HG03520 (cell line): Measurements from ENCODE around the gene HOXA13.

Source experiments
- ATAC-seq: cut with Tn5 transposase; IDR thresholded peaks from one replicate; pipeline ENCODE4 v1.9.1; 2021; ENCODE audit warnings: mild to moderate bottlenecking, moderate library complexity; ENCODE audit not compliant: unreplicated experiment

The HOXA13 gene

DNA sequence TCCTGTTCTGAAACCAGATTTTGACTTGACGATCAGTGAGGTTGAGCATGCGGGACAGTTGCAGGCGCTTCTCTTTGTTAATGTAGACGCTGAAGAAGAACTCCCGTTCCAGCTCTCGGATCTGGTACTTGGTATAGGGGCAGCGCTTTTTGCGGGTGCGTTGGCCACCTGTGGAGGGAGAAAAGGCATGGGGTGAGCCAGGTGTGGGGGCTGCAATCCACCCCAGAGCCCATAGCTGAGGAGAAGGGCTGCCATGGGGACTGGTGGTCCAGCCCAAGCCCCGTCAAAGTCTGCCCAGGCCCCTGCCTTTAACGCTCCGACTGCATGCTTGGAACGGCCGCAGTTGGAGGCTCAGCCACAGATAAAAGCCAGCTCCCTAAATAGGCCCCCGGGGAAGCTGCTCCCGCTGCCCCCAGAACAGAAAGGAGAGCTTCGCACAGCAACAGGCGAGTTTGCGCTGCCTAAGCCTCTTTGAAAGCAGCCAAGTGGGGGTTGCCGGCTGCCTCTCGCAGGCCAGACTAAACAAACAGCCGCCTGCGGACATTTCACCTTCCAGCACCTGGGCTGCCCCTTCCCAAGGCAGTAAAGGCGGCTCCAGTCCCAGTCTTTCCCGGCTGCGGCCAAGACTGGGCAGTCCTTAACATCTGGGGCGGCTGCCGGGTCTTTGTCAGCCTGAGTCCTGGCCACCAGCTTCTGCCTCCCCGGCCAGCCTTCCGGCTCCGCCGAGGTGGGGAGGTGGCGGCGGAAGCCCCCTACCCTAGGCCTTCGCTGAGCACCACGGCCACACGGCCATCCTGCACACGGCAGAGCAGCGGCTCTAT is 16.8 kb downstream of the HOXA13 start:
- no peak for ATAC-seq

DNA sequence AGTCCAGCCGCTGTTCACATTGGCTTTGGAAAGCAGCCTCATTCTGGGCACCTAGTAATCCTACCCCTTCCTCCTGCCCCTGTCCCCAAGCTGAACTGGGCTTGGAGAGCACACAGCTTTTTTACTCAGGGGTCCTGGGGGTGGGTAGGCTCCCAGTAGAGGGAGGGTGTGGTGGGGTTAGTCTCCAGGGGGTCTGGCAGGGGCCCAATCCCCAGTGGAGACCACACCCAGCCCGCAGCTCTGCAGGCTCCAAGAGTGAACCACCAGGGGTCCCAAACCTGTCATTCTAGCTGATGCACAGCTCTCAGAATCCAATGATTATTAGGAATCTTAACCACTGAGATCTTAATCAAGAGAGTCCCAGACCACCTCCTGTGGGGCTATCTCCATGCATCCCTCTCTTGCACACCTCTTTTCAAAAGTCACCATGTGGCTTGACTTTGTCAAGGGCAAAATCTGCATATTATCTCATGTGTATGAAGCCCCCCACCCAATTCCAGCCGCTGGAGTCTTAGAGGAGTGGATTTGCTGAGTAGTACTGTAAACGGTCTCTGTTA is 17.5 kb downstream of the HOXA13 start:
- ATAC-seq, result no peak

DNA sequence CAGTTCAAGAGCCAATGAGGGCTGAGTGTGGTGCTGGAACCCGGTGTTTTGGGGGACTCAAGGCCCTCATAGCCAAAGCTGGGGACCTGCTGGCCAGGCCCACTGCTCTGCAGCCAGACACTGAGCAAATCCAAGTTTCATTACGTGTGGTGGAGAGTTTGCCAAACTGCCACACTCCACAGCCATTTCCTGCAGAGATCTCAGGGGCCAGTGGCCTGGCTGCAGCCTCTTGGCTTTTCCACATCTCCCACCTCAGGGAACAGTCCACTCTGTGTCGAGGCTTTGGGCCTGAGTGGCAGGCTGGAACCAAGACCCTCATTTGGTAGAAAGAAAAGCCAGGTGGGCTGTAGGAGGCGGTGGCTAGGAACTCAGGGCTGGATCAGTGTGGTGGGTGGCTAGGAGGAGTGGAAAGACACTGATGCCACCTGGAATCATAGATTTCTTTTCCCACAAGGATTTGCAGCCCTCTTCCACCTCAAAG is 18.1 kb downstream of the HOXA13 start:
- no peak for ATAC-seq

DNA sequence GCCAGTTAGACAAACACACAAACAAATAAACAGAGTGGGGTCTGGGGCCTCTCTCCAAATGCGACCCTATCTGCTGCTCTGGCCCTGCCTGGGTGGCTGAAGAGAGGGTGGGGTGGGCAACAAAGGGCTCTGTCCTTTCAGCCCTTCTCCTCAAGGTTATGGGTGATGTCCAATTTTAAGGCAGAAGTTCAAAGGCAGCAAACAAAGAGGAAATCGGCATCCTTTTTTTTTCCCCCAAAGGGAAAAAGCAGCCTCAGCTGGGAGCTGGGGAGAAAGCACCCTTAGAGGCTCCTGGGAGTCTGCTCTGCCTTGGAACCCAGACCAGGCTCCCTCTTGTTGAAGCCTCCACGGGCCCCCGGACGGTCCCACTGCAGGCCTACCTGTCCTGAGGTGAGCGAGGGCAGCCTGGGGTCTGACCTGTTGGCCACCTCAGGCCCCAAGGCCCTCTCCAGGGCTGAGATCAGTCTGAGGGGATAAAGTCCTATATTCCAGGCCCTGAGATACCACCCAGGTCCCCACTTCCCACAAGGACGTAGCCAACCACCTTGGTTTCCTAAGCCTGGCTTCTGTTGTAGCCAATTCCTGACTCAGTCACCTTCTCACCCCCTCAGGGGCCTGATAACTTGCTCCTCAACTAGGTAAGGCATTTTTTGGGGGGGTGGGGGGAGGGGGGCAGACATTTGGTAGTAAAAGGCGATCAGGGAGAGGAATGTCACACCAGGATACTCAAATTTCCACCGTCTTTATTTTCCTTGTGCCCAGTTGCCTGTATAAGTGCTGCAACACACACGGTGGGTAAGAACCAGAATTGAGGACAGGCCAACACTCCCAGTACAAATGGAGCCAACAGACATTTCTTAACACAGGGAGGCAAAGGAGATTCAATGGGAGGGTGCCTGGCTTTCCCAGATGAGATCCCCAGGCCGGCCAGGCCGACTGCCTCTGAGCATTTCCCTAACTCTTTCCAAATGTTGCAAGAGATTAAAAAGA is 19.2 kb downstream of the HOXA13 start:
- no peak for ATAC-seq

DNA sequence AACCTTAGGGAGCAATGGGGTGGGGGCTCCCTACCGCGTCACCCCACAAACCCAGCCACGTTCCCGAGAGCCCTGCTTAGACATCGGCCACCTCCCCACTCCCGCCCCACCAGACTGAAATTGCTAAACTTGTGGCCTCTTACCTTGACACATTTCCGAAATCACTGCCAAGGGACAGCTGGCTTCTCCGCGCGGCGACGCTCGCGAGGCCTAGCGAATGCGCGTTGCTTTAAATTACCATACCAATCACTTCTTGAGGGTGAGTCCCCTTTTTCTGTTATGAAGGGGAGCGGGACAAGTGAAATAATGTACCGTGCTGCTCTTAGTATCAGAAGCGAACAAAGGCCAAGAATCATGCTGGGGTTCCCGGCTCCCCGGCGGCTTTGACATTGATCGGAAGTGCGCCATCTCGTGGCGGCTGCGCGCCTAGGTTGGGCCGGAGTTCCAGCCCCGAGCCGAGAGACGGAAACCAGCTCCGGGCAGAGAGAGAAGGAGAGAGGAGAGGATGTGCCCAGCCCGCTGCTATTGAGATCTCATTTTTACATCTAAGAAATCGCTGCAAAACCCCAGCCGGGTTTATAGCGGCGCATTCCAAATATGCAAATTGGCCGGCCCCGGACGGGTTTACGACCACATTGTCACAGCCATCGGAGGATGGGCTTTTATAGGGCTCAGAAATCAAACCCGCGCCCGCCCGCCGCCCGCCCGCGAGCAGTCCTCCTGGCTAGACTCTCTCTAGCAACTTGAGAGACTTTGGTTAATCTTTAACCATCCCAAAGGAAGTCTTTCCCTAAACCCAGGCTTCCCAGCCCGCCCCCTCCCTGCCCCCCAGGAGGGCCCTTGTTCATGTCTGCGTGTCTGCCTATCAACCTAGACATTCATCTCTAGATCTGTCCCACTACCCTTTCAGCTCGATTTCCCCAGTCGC is 20.1 kb downstream of the HOXA13 start:
- ATAC-seq, result no peak

DNA sequence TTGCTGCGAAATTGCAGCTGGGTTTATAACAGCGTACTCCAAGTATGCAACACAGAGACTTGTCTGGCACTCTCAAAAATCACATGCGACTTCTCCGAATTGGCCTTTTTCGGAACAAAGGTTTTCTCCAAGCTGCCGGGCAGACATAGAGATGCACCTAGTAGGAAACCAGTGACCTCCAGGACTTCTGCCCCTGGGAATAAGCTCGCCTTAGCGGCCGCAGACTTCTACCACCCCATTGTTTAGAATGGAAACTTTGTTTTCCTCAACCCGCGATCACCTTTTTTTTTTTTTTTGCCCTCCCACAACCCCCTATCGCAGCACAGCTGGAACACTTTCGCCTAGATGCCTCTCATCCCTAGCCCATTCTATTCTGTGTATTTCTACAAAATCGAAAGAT is 20.9 kb downstream of the HOXA13 start:
- ATAC-seq, result no peak

DNA sequence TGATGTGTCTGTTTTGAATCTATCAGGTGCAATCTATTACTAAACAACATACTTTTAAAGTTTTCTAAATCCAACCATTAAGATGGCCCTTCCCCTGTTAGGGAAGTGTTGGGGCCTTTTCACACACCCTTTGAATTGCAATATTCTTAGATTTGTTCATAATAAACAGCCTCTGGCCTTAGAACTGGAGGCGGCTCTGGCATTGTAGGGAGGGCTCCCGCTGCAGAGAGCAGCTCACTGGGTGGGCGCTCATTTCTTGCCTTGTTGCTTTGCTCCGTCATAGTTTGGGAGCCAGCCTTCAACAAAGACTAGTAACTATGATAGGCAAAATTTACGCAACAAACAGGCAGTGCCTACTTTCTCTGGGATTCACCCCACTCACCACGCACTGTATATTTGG is 21.5 kb downstream of the HOXA13 start:
- no peak for ATAC-seq

DNA sequence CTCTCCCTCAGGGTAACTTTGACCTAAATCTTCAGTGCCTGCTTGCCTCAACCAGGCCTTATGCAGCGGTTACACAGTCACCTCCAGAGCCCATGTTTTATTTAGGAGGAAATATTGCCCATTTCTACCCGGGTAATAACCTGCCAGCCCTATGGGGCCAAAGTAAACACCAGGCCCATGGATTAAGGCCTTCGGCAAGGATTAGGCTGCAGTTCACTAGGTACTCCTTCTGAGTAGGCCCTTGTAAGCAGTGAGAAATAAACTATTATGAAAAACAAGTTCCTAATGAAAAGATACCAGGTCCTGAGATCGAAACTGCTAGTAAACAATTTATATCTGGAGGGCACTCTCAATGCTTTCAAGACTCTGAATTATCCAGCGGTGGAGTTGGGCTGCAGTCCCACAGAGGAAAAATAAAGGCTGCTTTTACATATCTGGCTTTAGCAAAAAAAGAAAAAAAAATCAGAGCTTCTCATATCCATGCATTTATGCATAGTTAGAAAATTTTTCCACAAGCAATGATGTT is 22.0 kb downstream of the HOXA13 start:
- no peak for ATAC-seq

DNA sequence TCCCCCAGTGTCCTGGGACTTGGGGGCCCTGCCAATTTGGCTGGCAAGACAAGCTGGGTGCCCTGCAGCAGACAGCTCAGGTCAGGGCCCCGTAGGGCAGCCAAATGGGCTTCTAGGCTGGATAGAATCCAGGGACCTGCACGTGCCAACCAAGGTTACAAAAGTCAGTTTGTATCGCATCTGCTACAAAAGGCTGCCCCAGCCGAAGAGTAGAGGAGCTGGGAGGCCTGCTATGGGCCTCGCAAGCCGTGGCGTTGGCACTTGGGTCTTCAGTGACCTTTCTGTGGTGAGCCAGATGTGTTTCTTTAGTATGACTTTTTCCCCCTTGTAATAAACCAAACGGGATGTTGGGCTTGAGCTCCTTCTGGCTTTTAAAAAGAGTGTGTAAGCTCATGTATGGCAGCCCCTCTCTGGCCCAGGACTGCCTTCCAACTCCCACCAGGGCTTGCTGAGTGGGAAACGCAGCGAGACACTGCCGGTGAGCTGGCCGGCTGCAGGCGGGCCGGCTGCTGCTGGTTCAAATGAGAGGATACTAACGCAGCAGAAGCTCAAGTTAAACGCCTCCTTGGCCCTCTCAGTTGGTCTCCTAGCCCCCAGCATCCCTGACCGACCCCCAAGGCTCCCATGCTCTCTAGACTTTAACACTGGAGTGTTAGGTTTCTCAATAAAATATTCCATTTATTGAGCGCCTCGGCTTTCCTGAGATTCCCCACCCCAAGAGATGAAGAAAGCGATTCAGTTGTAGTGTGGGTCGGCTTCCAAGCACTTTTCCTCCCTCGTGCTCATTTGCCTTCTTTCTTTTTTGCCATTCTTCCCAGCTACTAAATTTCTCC is 22.7 kb downstream of the HOXA13 start:
- ATAC-seq, result no peak

DNA sequence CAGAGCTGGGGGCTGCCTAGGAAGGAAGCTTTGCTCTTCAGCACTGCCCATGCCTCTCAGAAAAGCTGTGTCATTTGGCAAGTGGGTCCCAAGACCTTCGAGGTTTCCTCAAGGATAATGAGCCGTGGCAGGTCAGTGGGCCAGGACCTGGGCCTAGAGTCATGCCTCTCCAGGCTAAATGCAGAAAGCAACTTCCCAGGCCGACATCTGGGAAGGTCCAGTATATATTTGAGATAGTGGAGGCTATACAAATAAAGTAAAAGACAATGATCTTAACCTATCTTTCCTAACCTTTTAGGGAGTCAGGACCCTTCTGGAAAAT is 23.4 kb downstream of the HOXA13 start:
- ATAC-seq, result no peak

DNA sequence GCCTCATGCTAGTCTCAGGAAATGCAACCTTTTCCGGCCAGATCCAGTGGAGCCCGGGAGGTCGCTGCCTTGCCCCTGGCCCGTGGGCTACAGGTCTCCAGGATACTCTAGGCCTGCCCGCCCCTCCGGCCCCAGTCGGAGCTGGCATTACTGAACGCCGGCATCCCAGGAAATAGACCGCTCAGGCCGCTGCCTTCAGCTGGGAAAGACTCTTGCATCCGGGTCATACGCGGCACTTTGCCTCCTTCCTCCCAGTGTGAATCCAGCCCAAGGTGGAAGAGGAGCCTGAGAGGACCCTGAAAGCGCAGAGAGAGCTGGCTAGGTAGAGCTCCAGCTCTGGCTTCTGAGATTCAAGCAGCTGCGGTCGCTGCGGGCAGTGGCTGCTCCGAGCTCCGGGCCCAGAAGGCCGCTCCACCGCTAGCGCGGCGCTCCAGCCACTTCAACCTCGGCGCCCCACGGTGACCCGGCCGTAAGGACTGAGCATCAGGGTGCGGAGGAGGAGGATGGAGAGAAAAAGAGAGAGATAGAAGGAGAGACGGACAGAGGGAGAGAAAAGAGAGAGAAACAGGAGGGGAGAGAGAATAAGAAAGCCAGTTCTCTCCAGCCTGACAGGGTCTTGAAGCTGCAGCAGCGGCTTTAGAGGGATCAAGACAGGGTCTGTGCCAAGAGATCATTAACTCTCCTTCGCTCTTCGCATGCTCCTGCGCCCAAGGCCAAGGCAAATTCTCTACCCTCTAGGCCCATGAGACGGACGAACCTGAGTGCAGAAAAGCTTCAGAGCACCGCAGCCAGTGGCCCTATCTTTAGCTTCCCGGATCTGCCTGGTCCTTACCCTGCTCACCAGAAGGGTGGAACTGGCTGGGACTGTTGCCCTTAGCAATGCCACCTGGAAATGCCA is 24.0 kb downstream of the HOXA13 start:
- ATAC-seq, result no peak

DNA sequence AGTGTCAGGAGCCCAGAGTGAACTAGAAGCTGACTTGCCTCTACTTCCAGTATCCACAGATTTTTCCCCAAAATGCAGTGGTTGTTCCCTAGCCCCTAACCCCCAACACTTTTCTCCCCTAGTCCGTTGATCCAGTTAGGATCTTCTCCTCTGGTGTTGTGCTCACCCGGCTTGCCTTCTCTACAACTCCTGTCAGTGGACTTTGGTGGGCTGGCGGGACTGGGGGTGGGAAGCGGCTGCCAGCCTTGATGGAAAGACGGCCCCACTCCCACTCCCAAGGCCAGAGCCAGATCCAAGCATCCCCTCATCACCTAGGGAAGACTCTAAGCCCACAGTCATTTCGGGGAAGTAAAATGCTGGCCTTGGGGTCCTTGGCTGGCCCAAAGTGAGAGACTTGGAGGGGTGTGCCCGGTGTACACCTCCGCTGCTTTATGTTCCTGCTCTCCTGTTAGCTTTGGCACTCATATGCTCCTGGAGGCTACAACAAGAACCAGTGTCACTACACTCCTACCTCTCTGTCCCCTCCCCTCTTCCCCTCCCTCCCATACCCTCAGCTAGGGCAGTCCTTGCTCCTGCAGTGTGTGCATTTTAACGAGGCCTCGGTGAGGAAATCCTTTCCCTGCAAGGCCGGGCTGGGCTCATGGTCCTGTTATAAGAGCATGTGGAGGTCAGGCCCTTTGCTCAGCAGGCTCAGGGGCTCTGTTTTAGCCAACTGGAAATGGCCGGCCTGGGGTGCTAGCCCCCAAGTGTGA is 24.8 kb downstream of the HOXA13 start:
- ATAC-seq, result no peak

DNA sequence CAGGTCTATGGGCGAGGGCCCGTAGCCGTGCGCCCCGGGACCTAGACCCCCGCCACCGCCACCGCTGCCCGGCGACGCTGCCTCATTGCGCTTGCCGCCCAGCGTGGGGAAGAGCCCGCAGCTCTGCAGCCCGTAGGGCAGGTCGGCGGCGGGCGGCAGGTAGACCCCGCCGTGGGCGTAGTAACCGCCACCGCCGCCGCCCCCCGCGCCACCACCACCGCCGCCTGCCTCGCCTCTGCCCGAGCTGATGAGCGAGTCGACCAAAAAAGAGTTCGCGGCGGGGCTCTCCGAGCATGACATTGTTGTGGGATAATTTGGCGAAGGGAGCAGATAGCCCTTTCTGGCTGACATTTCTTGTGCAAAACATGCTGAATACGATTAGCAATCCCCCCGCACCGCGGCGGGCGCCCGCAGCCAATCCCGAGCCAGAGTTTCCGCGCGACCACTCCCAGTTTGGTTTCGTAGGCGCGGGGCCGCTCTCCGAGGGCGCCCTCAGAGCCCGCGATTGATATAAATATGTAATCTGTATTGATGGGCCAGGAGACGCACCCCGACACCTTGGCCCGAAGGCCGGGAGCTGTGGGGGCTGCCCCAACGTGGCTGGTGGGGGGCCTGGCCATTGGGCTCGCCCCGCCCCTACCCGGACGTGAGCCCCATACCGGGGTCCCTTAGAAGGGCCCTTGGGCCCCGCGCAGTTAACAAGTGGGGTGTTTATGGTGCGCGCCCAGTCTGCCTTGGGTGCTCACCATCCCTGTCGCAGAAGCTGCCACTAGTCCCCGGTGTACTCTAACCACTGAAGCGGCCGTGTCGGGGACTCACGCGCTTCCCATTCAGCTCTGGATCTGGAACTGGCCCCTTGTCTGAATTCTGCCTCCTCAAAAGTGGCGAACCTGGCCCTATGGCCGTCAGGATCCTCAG is 25.7 kb downstream of the HOXA13 start, which contains the start of gene HOXA10:
TSS of gene HOXA10 (minus strand) at position 365 of the 918 bp plus-strand sequence. CDS start at position 351, 14 bp downstream.
- ATAC-seq, result no peak

DNA sequence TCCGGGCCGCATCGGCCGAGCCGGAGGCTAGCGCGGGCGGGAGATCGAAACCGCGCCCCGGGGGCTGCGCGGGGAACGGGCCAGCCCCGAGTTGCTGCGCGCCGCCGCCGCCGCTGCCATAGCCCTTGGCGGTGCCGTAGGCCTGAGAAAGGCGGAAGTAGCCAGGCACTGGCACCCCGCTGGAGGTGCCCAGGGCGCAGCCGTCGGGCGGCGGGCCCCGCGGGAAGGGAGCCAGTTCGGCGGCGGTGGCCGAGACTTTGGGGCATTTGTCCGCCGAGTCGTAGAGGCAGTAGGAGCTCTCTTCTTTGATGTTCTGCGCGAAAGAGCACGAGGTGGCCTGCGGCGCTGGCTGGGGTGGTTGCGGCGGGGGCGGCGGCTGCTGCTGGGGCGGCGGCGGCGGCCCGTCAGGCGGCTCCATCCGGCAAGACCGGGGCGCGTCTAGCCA is 26.4 kb downstream of the HOXA13 start:
- no peak for ATAC-seq

DNA sequence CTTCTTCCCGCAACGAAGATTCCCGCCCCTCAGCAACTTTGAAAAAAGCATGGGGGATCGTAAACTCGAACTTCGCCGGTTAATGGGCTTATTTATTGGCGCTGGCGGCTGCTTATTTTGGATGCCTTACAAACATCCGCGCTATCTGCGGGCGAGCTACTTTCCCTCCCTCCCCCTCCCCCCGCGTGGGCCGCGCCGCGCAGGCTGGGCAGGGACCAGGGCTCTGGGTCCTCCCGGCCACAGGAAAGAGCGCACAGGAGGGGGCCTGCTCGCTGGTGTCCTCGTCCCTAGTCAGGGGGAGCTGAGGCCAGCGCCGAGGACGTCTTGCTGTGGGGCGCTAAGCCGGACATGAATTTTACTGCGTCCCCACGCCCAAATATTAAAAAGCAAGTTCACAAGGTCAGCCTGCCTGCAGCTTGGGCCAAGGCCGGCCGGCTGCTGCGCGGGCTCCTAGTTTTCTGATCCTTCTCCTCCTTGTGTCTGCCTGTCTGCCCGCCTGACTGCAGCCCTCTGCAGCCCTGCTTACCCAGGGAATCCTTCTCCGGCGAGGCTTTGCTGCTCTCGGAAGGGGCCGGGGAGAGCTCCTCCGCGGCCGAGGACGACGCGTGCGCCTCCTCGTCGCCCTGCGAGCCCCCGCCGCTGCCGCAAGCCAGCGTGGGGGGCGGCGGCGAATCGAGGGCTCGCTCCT is 26.9 kb downstream of the HOXA13 start:
- ATAC-seq, result no peak

DNA sequence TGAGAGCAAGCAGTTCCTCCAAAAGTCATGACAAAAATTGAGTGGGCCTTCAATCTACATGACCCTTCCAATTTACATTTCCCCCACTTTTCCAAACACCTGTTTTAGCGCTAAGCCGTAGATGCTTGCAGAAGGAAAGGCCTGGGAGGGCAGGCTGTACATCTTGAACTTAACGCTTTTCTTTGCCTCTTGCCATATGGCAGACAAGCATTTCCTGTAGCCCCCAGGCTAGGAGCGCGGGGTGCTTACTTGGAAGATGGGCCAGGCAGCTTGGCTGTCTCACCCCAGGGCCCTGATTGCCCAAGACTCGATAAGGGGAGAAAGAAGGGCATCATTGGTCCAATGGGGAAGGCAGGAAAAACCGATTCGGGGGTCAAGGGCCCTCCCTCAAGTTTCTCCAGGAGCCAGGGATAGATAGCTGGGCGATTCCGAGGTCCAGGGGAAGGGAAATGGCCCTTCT is 27.5 kb downstream of the HOXA13 start:
- no peak for ATAC-seq
